Tibial artery (tissue), 4 donors: ENCODE measurements around the gene TARS3.

Experiments
- DNase-seq, 2 donors: peaks; one replicate each; pipeline ENCODE4 v3.0.0-alpha.2; 2019
- H3K27ac ChIP-seq, 2 donors: fragments of 200-600 bp; sonication (generic) in 1 of 2; 1 replicate in 1 of 2; 2 replicates in 1 of 2; pipeline ENCODE4 v1.5.1; 2018 to 2019; ENCODE audit warnings: mild to moderate bottlenecking in 1 of 2
- H3K27me3 ChIP-seq, 2 donors: fragments of 200-600 bp; sonication (generic) in 1 of 2; one replicate each; pipeline versions ENCODE4 v1.5.1 to v1.6.0; 2016 to 2019
- H3K36me3 ChIP-seq, 3 donors: fragments of 200-600 bp; sonication (generic) in 2 of 3; one replicate each; pipeline ENCODE4 v1.5.1; 2016 to 2019; ENCODE audit warnings: mild to moderate bottlenecking in 2 of 3
- H3K4me1 ChIP-seq, 4 donors: fragments of 200-600 bp; sonication (generic) in 2 of 4; 1 replicate in 3 of 4; 2 replicates in 1 of 4; pipeline ENCODE4 v1.5.1; 2016 to 2019
- H3K4me3 ChIP-seq, 2 donors: fragments of 200-600 bp; sonication (generic) in 1 of 2; 1 replicate in 1 of 2; 2 replicates in 1 of 2; pipeline ENCODE4 v1.5.1; 2018 to 2019; ENCODE audit warnings: mild to moderate bottlenecking in 2 of 2
- H3K9me3 ChIP-seq, 3 donors: fragments of 200-600 bp; sonication (generic) in 1 of 3; one replicate each; pipeline ENCODE4 v1.5.1; 2016 to 2019
- intact Hi-C: fragments of 100-400 bp; cut with DNase I; formaldehyde crosslinking; loops from one replicate; pipeline ENCODE4 v1.15.0; 2023; ENCODE audit warnings: low total_unique reads
- TF ChIP-seq, protein P1 (sequence below), 2 experiments: fragments of 200-600 bp in 1 of 2; fragments of 450-650 bp in 1 of 2; IDR thresholded peaks; one replicate each; pipeline ENCODE4 v1.5.1; 2017 to 2019; ENCODE audit warnings: antibody characterized with exemption in 2 of 2, mild to moderate bottlenecking in 1 of 2, moderate library complexity in 1 of 2

Gene TARS3

DNA sequence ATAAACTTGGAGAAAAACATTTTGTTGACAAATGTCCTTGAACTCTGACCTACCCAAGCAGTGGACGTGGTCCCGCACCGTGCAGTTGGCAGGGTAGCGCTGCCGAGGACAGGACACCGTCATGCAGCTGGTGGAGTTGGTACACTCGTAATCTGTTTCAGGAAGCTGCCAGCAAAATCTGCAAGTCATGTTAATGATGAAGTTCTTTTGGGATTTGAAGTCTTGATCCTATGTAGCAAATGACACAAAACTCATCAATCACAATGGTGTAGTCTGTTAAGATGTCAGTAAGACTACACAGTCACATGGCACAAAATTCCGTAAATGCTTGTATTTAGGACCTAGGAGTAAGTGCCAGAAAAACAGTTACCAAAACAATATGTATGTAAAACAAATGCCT, 77.6 kb downstream of the TARS3 start:
- H3K9me3 ChIP-seq, result no peaks in the 10 kb centered on the region
- peaks cover 0 to 37% (median 19%) of the 10 kb centered on the region in 4 donors for H3K4me1 ChIP-seq
- no peak overlapping the region for H3K27ac ChIP-seq
- H3K4me3 ChIP-seq, result no peak overlapping the region
- TF ChIP-seq, protein P1, sequence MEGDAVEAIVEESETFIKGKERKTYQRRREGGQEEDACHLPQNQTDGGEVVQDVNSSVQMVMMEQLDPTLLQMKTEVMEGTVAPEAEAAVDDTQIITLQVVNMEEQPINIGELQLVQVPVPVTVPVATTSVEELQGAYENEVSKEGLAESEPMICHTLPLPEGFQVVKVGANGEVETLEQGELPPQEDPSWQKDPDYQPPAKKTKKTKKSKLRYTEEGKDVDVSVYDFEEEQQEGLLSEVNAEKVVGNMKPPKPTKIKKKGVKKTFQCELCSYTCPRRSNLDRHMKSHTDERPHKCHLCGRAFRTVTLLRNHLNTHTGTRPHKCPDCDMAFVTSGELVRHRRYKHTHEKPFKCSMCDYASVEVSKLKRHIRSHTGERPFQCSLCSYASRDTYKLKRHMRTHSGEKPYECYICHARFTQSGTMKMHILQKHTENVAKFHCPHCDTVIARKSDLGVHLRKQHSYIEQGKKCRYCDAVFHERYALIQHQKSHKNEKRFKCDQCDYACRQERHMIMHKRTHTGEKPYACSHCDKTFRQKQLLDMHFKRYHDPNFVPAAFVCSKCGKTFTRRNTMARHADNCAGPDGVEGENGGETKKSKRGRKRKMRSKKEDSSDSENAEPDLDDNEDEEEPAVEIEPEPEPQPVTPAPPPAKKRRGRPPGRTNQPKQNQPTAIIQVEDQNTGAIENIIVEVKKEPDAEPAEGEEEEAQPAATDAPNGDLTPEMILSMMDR (IDR thresholded peaks at IDR 0.05), result no peak
- no peak for DNase-seq
- H3K27me3 ChIP-seq, result no peaks in the 10 kb centered on the region
- intact Hi-C loops, result no loop called here
- peaks cover 46 to 68% (median 48%) of the 10 kb centered on the region in 3 donors for H3K36me3 ChIP-seq

DNA sequence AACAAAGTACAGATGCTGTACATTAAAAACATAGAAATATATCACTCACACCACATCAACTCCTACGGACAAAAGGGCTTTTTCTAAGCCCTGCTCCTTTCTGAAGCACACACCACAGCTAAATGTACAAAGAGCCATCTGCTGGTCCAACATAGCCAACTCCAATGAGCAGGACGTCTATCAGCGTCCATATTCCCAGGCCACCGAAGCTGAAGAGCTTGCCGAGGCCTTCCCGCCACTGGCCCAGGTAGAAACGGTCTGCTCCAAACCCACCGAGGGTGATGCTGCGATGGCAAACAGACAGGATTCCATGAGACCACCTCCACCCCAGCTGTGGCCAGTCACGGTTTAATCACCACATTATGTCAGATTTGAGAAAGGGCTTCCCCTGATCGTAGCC, 81.9 kb downstream of the TARS3 start:
- Histone ChIP-seq H3K4me3 (no peak overlapping the region), H3K27ac (no peak overlapping the region), H3K9me3 (no peaks in the 10 kb centered on the region), H3K36me3 (peaks cover 43 to 80% (median 67%) of the 10 kb centered on the region in 3 donors), H3K4me1 (peaks cover 0 to 6% (median 6%) of the 10 kb centered on the region in 4 donors), H3K27me3 (no peaks in the 10 kb centered on the region)
- DNase-seq, result no peak
- intact Hi-C loops, result loop anchor here (5.0 kb wide), 1 partner anchor 340 kb away; no protein-coding TSS in a partner anchor
- TF ChIP-seq, protein P1 (IDR thresholded peaks at IDR 0.05), result no peak

DNA sequence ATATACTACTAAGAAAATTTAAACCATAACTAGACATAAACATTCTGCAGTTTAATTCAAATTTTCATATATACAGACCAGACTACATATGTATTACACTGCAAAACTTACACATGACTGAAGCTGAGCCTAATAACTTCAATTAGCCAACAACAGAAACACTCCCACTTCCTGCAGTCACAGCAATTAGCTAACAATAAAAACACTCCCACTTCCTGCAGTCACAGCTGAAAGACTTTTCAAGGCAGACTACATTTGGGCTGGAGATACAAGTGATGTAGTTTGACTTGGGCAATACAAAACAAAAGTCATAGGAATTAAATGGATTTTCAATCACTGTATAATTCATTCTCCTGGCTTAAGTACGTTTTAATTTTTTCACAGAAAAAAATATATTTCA, 82.4 kb downstream of the TARS3 start:
- H3K36me3 ChIP-seq, result peaks cover 43 to 80% (median 67%) of the 10 kb centered on the region in 3 donors
- H3K4me3 ChIP-seq, result no peak overlapping the region
- intact Hi-C loops, result loop anchor here (5.0 kb wide), 1 partner anchor 340 kb away; no protein-coding TSS in a partner anchor
- DNase-seq, result no peak
- H3K9me3 ChIP-seq, result no peaks in the 10 kb centered on the region
- H3K27ac ChIP-seq, result no peak overlapping the region
- TF ChIP-seq, protein P1 (IDR thresholded peaks at IDR 0.05), result no peak
- no peaks in the 10 kb centered on the region for H3K27me3 ChIP-seq
- peaks cover 0 to 6% (median 3%) of the 10 kb centered on the region in 4 donors for H3K4me1 ChIP-seq

DNA sequence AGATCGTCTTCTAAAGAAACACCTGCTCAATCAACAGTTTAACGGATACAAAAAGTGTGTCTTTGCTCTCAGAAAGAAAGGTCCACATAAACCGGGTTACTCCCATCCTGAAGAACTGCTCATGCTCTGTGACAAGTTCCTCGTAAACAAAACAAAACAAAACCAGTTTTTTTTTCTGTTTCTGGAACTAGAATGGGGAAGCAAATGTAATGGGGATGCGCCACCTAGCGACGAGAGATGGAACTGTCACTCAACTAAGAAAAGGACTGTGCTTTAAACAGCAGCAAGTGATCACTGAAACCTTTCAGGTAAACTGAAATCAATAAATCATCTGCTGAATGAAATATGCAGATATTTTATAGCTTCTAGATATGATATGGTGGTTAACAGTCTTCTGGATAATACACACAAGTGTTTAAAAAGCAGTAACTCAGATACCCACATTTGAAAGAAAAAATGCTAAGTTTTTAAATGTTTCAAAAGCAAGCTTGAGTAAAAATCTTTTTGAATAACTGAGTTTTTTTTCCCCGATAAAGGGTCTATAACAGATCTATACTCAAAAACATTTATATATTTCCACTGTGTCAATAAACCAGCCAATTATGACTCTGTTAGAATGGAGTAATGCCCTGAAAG, 83.0 kb downstream of the TARS3 start:
- H3K27ac ChIP-seq, result no peak overlapping the region
- peaks cover 42 to 77% (median 66%) of the 10 kb centered on the region in 3 donors for H3K36me3 ChIP-seq
- H3K4me3 ChIP-seq, result no peak overlapping the region
- H3K9me3 ChIP-seq, result no peaks in the 10 kb centered on the region
- DNase-seq, result peak; percentile 72 to 74
- peaks cover 0 to 6% (median 3%) of the 10 kb centered on the region in 4 donors for H3K4me1 ChIP-seq
- intact Hi-C loops, result loop anchor here (5.0 kb wide), 1 partner anchor 339 kb away; no protein-coding TSS in a partner anchor
- H3K27me3 ChIP-seq, result no peaks in the 10 kb centered on the region
- TF ChIP-seq, protein P1 (IDR thresholded peaks at IDR 0.05), result peak; percentile 85 to 91

DNA sequence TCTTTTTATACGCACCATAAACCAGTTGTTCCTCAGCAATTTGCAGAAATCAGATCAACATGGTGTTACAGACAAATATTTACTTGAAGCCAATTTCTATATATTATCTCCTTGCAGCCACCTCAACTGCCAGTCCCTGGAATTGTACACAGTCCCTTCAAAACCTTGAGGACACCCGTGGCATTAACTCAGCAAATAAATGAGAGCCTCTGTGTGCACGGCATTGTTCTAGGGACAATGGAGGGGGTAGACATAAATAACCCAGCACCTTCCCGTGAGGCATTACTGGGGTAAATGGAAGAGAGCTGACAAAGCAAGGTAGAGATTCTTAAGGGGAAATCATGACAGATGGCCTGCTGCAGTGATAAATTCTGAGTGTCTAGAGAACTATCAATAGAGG, 84.6 kb downstream of the TARS3 start:
- TF ChIP-seq, protein P1 (IDR thresholded peaks at IDR 0.05), result no peak
- peaks cover 28 to 61% (median 51%) of the 10 kb centered on the region in 3 donors for H3K36me3 ChIP-seq
- H3K4me3 ChIP-seq, result no peak overlapping the region
- no peak for DNase-seq
- no peak overlapping the region for H3K27ac ChIP-seq
- peaks cover 0 to 6% (median 3%) of the 10 kb centered on the region in 4 donors for H3K4me1 ChIP-seq
- intact Hi-C loops, result loop anchor here (5.0 kb wide), 1 partner anchor 337 kb away; no protein-coding TSS in a partner anchor
- H3K27me3 ChIP-seq, result no peaks in the 10 kb centered on the region
- no peaks in the 10 kb centered on the region for H3K9me3 ChIP-seq
